Activated CD4-positive, CD25-positive, alpha-beta regulatory T cell (primary cell): ENCODE measurements around the gene NHERF1.

ENCODE experiments used
- DNase-seq, 4 experiments: peaks; one replicate each; lab custom pipeline; 2025; lab: John Stamatoyannopoulos, UW

The NHERF1 gene

DNA sequence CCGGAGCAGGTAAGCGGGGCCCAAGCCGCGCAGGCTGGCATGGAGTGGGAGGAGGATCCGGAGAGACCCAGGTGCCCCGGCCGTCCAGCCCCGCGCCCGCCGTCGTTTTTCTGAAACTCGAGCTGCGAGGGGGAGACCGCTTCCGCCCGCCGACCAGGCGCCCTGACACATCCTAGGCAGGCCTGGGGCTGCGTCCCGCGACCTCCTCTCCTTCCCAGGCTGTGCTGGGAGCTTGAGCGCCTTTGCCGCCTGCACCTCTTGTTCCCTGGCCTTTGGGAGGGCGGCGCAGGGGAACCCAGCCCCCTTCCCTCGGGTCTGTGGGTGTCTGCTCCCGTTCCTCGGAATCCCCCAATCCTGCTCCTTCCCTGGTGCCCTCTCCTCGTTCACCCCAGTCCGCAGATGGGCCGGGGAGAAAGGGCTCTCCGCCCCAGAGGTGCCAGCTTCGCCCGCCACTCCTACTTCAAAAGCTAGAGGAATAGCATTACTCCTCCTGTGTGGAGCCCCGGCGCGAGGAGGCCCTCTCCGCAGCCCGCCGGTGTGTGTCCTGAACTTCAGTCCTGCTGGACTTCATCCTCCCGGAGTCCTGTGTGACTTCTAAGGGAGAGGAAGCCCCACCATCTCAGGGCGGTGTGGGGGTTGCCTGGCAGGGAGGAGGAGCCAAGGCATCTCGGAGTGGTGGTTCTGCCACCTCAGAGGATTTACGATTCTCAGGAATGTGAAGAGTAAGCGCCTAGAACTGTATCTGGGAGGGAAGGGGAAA lies 1.0 kb downstream of the NHERF1 start:
- DNase-seq = peak in 2 of 4 experiments; percentile 41 to 55

- no peak for DNase-seq
These were observed 1.6 kb downstream of the NHERF1 start for GRCh38 chr17:74750039-74750326.

- DNase-seq = no peak
These were observed 2.1 kb downstream of the NHERF1 start for GRCh38 chr17:74750327-74751069.

- DNase-seq = no peak
These were observed 4.0 kb downstream of the NHERF1 start for GRCh38 chr17:74752415-74752814.

DNA sequence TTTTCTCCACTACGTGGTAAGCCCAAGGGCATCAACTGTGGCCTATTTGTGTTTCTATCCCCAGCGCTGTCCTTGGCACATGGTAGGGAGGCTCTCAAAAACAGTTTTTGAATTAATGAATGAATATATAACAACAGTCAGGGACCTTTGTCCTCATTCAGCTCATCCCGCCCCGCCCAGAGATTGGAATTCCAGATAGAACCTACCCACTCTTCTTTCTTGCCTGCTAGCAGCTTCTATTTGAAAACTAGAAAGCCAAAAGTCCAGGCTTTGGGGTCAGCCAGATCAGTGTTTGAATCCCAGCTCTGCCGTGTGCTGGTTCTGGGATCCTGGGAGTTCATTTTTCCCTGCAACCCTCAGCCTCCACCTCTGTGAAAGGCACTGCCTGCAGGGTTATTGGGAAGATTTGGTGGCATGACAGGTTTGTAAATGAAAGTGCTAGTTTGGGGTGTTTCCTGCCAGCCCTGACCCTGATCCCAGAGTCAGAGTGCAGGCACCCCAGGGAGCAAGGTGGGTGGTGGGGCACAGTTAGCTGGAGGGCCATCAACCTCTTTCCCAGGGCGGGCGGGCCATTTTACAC lies 4.5 kb downstream of the NHERF1 start:
- DNase-seq = no peak

DNA sequence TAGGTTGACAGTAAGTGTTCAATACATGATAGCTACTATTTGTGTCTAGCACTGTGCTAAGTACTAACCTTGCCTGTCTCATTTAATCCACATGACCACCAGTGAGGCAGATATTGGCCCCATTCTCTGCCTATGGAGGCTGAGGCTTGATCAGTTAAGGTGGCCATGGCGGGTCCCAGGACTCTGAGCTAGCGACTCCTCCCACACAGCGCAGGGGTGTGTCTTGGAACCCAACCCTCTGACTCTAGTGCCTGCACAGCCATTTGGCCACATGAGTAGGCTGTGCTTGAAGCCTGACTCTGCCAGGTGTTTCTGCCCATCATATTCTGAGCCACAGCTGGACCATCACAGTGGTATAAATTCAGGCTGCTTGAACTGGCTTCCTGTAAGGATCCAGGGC lies 6.4 kb downstream of the NHERF1 start:
- no peak for DNase-seq

DNA sequence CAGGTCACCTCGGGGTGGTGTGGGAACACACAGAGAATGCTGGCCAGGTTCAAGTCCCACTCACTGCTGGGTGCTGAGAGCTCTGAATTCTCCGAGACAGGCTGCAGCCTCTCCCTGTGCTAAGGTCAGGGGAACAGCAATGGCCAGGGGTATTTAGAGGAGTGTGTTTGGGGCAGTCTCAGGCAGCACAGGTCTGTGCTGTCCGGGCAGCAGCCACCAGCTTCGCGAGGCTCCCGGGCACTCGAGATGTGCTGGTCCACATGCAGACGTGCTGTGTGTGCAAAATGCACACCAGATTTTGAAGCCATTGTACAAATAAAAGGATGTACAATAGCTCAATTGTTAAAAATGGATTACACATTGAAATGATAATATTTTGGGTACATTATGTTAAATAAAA lies 7.1 kb downstream of the NHERF1 start:
- DNase-seq = no peak

- no peak for DNase-seq
These were observed 8.5 kb downstream of the NHERF1 start for GRCh38 chr17:74756891-74757290.

DNA sequence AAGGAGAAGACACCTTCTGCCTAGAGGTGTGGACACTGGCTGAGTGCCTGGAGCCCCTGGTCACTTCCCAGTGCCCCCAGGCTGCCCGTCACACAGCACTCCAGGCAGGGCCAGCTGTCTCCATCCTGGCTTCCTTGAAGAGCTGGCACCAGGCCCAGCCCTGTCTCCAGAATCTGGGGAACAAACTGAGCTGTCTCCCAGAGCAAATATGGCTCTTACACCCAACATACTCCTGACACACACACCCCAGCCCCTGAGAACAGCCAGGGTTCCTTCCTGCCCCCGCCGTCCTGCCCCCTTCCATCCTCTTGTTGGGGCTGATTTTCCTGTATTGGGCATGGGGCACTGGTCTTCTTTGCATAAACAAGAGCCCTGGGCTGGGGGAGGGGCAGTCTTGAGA lies 9.1 kb downstream of the NHERF1 start:
- DNase-seq = no peak

DNA sequence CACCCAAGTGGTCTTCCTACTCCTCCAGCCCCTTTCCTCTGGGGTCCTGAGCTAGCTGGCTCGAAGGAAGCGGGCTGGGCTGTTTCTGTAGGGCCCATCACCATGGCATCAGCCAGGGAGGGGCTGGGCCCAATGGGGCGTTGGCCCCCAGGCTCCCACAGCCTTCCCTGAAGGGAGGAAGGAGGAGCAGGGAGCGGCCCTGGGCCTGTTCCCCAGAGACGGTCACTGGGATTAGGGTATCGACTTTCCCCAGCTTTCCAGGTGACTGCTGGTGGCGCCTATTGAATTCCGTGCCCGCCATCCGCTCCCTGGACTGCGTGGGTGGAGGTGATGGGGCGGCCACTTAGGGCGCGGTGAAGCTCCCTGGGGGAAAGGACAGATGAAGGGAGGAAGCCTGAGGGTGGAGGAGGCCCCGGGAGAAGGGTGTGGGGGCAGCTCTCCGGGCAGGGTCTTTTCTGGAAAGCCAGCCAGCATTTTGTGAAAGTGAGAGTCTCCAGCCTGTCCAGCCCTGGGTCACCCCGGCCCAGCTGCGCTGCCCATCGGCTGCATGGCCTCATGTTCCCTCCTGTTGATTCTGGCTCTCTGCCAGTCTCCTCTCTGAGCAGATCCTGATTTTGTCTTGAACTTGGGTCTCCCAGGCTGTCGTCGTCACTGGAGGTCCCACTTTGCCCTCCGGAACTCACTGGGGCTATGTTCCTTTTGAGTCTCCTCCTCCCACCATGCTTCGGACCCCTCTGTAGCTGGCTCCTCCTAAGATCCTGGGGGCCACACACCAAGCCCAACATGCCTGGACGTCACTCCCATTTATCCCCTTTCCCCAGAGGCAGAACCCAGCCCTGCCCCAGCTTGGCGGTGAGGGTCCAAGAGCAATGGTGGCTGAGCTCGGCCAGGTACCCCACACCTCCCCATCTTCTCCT lies 9.8 kb downstream of the NHERF1 start:
- DNase-seq = no peak

DNA sequence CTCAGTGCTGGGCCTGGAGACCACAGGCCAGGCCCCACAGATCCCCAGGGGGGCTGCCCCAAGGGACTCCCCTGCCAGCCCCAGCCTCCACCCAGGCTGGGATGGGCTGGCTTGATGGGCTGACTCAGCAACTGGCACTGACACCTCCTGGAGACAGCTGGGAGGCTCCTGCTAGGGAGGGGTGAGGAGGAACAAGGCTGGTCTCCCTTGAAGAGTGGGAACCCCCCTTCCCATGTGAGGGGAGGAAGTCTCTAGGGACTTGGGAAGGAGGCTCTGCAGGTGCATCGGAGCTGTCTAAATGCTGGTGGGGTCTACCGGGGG lies 10.4 kb downstream of the NHERF1 start:
- DNase-seq = no peak

DNA sequence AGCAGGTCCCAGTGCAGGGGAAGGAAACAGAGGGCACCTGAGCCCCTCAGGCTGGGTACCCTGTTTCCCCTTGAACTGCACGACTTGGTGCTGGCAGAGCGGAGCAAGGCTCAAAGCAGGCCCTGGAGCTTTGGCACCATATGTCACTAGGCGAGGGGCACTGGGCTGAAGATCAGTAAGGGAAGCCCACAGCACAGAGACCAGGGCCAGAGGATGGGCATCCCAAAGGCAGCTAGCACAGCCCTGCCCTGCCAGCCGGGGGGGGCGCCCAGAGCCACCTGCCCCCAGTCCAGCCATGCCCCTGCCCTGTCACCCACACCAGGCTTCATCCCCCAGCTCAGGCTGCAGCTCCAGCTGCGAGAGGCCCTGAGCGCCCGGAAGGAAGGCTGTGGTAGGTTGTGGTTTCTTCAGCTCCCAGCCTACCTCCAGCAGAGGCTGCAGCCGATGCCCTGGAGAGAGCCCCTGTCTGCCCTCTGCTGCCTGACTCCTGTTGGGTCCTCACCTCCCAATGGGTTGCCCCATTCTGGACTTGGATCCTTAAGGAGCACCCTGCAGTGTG lies 10.9 kb downstream of the NHERF1 start:
- DNase-seq = peak in 2 of 4 experiments; percentile 34 to 39

GRCh38 chr17:74759941-74760340 lies 11.5 kb downstream of the NHERF1 start:
- DNase-seq = no peak

DNA sequence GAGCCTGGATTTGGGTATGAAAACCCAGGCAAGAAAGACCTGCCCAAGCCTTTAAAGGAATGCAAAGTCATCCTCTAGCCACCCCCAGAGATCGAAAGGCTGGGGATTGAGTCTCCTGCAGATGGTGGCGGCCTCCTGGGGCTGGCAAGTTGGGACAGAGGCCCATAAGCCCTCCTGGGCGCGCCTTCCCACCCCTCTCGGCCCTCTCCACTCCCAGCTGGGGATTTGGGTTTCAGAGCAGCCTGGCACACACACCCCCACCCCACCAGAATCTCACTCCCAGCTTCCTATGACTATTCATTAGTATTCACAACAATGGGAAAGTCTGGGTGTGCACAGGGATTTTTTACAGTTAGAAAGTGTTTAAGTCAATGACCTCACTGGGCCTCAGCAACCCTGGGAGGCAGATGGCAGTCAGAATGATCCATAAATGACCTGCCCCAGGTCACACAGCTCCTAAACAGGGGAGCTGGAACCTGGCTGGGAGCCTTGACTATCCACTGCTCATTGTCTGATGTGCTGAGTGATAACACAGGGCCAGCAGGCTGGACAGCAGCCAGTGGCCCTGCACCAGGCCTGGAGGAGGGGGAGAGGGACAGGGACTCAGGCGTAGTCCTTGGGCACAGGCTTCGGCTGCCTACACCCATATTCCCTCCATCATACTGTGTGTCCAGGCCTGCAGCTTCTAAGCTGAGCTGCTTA lies 12.1 kb downstream of the NHERF1 start:
- DNase-seq = no peak

GRCh38 chr17:74761419-74761818 lies 13.0 kb downstream of the NHERF1 start:
- no peak for DNase-seq

- no peak for DNase-seq
These were observed 13.5 kb downstream of the NHERF1 start for GRCh38 chr17:74761931-74762330.

DNA sequence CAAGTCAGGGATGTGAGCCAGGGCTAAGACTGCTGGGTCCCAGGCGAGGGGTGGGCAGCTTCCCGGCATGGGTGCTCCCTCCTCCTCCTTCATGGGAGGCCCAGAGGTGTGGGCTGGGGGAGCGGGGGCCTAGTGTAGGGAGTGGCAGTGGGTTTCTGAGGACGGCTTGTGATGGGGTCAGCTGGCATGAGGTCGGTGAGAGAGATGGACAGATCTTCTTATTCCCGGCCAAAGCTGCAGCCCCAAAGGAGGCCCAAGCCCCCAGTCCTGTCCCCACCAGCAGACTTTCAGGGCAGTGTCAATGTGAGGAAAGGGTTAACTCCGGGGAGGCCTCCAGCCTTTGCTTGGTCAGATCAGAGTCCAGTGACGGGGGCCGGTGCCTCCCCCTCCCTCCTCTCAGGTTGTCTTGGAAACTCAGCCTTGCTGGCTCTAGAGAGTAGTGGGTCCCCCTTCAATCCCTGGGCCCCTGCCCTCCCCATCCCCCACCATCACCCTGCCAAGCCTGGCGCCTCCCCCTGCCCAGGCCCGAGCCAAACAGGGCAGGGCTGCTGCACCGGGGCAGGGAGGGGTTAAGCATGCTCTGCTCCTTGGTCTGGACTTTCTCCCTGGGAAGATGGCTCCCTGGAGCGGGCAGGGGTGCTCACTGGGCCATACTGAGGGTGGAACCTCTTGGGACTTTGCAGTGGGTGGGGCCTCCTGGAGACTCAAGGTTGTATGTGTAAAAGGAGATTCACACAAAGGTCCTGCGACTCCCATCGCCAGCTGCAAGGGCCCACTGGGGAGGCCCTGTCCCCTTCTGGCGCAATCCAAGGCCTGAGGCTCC lies 15.3 kb downstream of the NHERF1 start:
- DNase-seq = no peak

- DNase-seq = no peak
These were observed 16.4 kb downstream of the NHERF1 start for GRCh38 chr17:74764751-74765286.

GRCh38 chr17:74766413-74766812 lies 18.0 kb downstream of the NHERF1 start:
- no peak for DNase-seq

GRCh38 chr17:74767111-74767516 lies 18.7 kb downstream of the NHERF1 start:
- DNase-seq = no peak
